ENCODE results near the gene MISP. TPM values are rescaled to one million over a fixed set of nuclear protein-coding genes. Genes with fewer than 3 reads are reported as not detected.

MISP gene
- total and polyA plus RNA-seq, 2 donors (not counting 1 experiment from before 2014, with no cell fraction given) = not detected

GRCh38 chr19:796692-797527, 46.0 kb downstream of the MISP start, which contains the start of gene PTBP1:
Gene PTBP1, plus strand, starts transcription at chr19:797452. Its CDS starts 46 bp downstream, at chr19:797498.
- Histone ChIP-seq H4K20me1 (ENCODE audit: control insufficient read depth, insufficient read depth, low read length, poor library complexity, severe bottlenecking) (peaks cover 41% of the 10 kb centered on the region), H3K4me1 (ENCODE audit: control insufficient read depth in 2 of 2, insufficient read depth in 2 of 2, low read length in 2 of 2) (peaks cover 22 to 48% of the 10 kb centered on the region in 2 donors), H2AFZ (ENCODE audit: insufficient read depth, low read depth, low read length, poor library complexity, severe bottlenecking) (peak within 1 kb of the TSS; percentile 86), H3K4me3 (ENCODE audit: control extremely low read depth in 1 of 5, extremely low read depth in 1 of 5, insufficient read depth in 1 of 5, low read depth in 2 of 5, low read length in 4 of 5) (peak within 1 kb of the TSS; percentile 61 to 86 (median 78)), H3K36me3 (replicated peaks in 1 of 2; ENCODE audit: control extremely low read depth in 1 of 2, control insufficient read depth in 1 of 2, extremely low read depth in 1 of 2, insufficient read depth in 2 of 2, low read length in 1 of 2) (peaks cover 0 to 30% of the 10 kb centered on the region in 2 experiments), H3K27ac (ENCODE audit: low read length in 2 of 2) (peak within 1 kb of the TSS; percentile 57 to 74), H3K4me2 (replicated peaks; ENCODE audit: low read depth, low read length, poor library complexity, severe bottlenecking) (peak within 1 kb of the TSS; percentile 99), H3K79me2 (ENCODE audit: control insufficient read depth, insufficient read depth, low read length) (peaks cover 51% of the 10 kb centered on the region), H3K9ac (ENCODE audit: low read length) (peak within 1 kb of the TSS; percentile 75), H3K27me3 (replicated peaks in 1 of 4; ENCODE audit: control extremely low read depth in 1 of 4, control insufficient read depth in 3 of 4, insufficient read depth in 4 of 4, low read length in 3 of 4) (no peaks in the 10 kb centered on the region), H3K9me3 (ENCODE audit: control extremely low read depth in 1 of 3, control insufficient read depth in 2 of 3, insufficient read depth in 1 of 3, low read length in 2 of 3) (no peaks in the 10 kb centered on the region)
- TF ChIP-seq CTCF (IDR thresholded peaks at IDR 0.05) = no peak
- no peak for TF ChIP-seq EZH2 (IDR thresholded peaks at IDR 0.05; ENCODE audit: borderline replicate concordance, insufficient read depth, low read depth, low read length, poor library complexity, severe bottlenecking)
- intact Hi-C loops (cut with micrococcal nuclease) = loop anchor here (2.0 kb wide), 2 partner anchors 112 to 188 kb away; partner anchors contain the start of gene WDR18
- peak within 1 kb of the TSS; percentile 88 for H3K27ac Mint-ChIP-seq
- peaks cover 33% of the 10 kb centered on the region for H3K4me1 Mint-ChIP-seq
- ChIA-PET POLR2A (interaction anchor here (0.7 to 1.1 kb wide), 2 partner anchors 134 to 287 kb away, joined by 3 to 4 read pairs; partner anchors contain the start of gene RNF126), CTCF (no interaction called here)
- H3K9me3 Mint-ChIP-seq (ENCODE audit: insufficient read depth) = no peaks in the 10 kb centered on the region
- under 1% methylated on average over 82 of the region's 83 CpGs for WGBS (ENCODE audit: insufficient coverage)
- H3K4me3 Mint-ChIP-seq = peak within 1 kb of the TSS; percentile 98
- peak; percentile 100 for DNase-seq
- H3K27me3 Mint-ChIP-seq = no peaks in the 10 kb centered on the region
- ATAC-seq (ENCODE audit: low read depth) = peak; percentile 85
